Lung microvascular endothelial cell (primary cell): Measurements from ENCODE around the gene NAA20. TPM values are rescaled to one million over a fixed set of nuclear protein-coding genes. Genes with fewer than 3 reads are reported as not detected.
A peak's percentile ranks its signal among the peaks of the same experiment; 100 is the strongest.

ENCODE experiments used
- DNase-seq, 2 donors: peaks; one replicate each; pipeline versions ENCODE4 v3.0.0 to v3.0.0-alpha.2; 2010; ENCODE audit warnings: low read depth in 2 of 2
- total RNA-seq: library from RNA; depleted of rRNA; stranded (reverse); fragments of >200 nt; gene quantifications from 2 replicates; pipeline ENCODE4 v1.2.1, GENCODE V29; 2014

NAA20 gene
- total RNA-seq, 1 donor from 2014 or later, result 36.3 TPM

- DNase-seq, result no peak
Measured at GRCh38 chr20:20018366-20018765, 1.2 kb downstream of the NAA20 start.

GRCh38 chr20:20019123-20019522, 2.0 kb downstream of the NAA20 start:
- no peak for DNase-seq

- DNase-seq, result no peak
Measured at GRCh38 chr20:20020908-20021307, 3.7 kb downstream of the NAA20 start.

GRCh38 chr20:20021835-20022234, 4.7 kb downstream of the NAA20 start:
- no peak for DNase-seq

- DNase-seq, result no peak
Measured at GRCh38 chr20:20022498-20022897, 5.3 kb downstream of the NAA20 start.

GRCh38 chr20:20023395-20023794, 6.2 kb downstream of the NAA20 start:
- no peak for DNase-seq

- DNase-seq, result no peak
Measured at GRCh38 chr20:20024942-20025341, 7.8 kb downstream of the NAA20 start.

- DNase-seq, result no peak
Measured at GRCh38 chr20:20027284-20027683, 10.1 kb downstream of the NAA20 start.

GRCh38 chr20:20031790-20032189, 14.6 kb downstream of the NAA20 start:
- no peak for DNase-seq

- DNase-seq, result peak in 1 of 2 donors; percentile 22
Measured at GRCh38 chr20:20034486-20034885, 17.3 kb downstream of the NAA20 start.

- DNase-seq, result no peak
Measured at GRCh38 chr20:20036756-20037155, 19.6 kb downstream of the NAA20 start.

GRCh38 chr20:20037960-20038359, 20.8 kb downstream of the NAA20 start:
- DNase-seq, result peak in 1 of 2 donors; percentile 78

GRCh38 chr20:20038586-20038985, 21.4 kb downstream of the NAA20 start:
- DNase-seq, result no peak

- no peak for DNase-seq
Measured at GRCh38 chr20:20039752-20040387, 22.7 kb downstream of the NAA20 start.

- DNase-seq, result peak in 1 of 2 donors; percentile 6
Measured at GRCh38 chr20:20051767-20052073, 34.6 kb downstream of the NAA20 start.

- DNase-seq, result peak; percentile 98
Measured at GRCh38 chr20:20052074-20052970, 35.2 kb downstream of the NAA20 start, which contains the start of the genes CFAP61 and CRNKL1. Gene CFAP61, plus strand, starts transcription at chr20:20052532. Its CDS starts 4,122 bp downstream, at chr20:20056654. Gene CRNKL1, minus strand, starts transcription at chr20:20052466. Its CDS starts 124 bp downstream, at chr20:20052342.

- DNase-seq, result no peak
Measured at GRCh38 chr20:20060234-20060998, 43.3 kb downstream of the NAA20 start.

GRCh38 chr20:20063941-20064702, 47.0 kb downstream of the NAA20 start:
- DNase-seq, result no peak

- DNase-seq, result no peak
Measured at GRCh38 chr20:20065361-20065760, 48.2 kb downstream of the NAA20 start.

GRCh38 chr20:20070871-20071726, 53.9 kb downstream of the NAA20 start:
- no peak for DNase-seq
